Muscle of leg (tissue), 16 donors: ENCODE data around the gene AGR3. TPM values are rescaled to one million over a fixed set of nuclear protein-coding genes. Genes with fewer than 3 reads are reported as not detected.

ENCODE experiments used
- DNase-seq: peaks from one replicate; pipeline ENCODE4 v3.0.0; 2013
- H3K27ac ChIP-seq: one replicate; pipeline ENCODE4 v1.5.1; 2013; ENCODE audit warnings: mild to moderate bottlenecking, low read length, control low read depth
- H3K27me3 ChIP-seq: one replicate; pipeline ENCODE4 v1.6.1; 2013; ENCODE audit warnings: low read length; ENCODE audit not compliant: control insufficient read depth, insufficient read depth
- H3K36me3 ChIP-seq: one replicate; pipeline ENCODE4 v1.6.1; 2013; ENCODE audit warnings: low read length; ENCODE audit not compliant: control insufficient read depth, insufficient read depth
- H3K4me1 ChIP-seq: one replicate; pipeline ENCODE4 v1.6.1; 2013; ENCODE audit warnings: low read length; ENCODE audit not compliant: control insufficient read depth, insufficient read depth
- H3K4me3 ChIP-seq: one replicate; pipeline ENCODE4 v1.5.1; 2013; ENCODE audit warnings: low read length, control low read depth
- H3K9me3 ChIP-seq: replicated peaks from 2 replicates; pipeline ENCODE4 v1.6.1; 2013; ENCODE audit warnings: low read depth, low read length; ENCODE audit not compliant: control insufficient read depth
- WGBS: methylation state at CpG from one replicate; pipeline ENCODE4 v1.1.5; 2013; ENCODE audit warnings: missing lambda C conversion rate; ENCODE audit not compliant: insufficient coverage; 5-methylcytosine and 5-hydroxymethylcytosine counted together
- long read RNA-seq, 11 donors: transcript quantifications; one replicate each; lab custom pipeline, GENCODE V29; 2026
- polyA plus RNA-seq, 8 donors: library from polyadenylated mRNA; unstranded; fragments of 120-200 nt; gene quantifications; one replicate each; pipeline versions ENCODE4 v1.2.1 to v1.2.3, GENCODE V29; 2013; ENCODE audit warnings: inconsistent platforms in 1 of 8, low replicate concordance in 1 of 8; ENCODE audit not compliant: insufficient read length in 8 of 8, insufficient read depth in 1 of 8
- total RNA-seq: library from RNA; stranded (reverse); fragments of 120-200 nt; gene quantifications from one replicate; pipeline ENCODE4 v1.2.4, GENCODE V29; 2013

Gene AGR3
- total RNA-seq (not detected), polyA plus RNA-seq (1 to 10 TPM in 2 of 8 donors, under 1 TPM in 1, not detected in 5; 0.27 to 9.1 (median 1.1) TPM)
- long read RNA-seq, donor 1, result 0 reads
- long read RNA-seq, donor 2, result 0 reads
- long read RNA-seq, donor 3, result 0 reads
- long read RNA-seq, donor 4, result 0 reads
- long read RNA-seq, donor 5, result 0 reads
- long read RNA-seq, donor 6, result 0 reads
- long read RNA-seq, donor 7, result 0 reads
- long read RNA-seq, donor 8, result 0 reads
- long read RNA-seq, donor 9, result 0 reads
- long read RNA-seq, donor 10, result 0 reads
- long read RNA-seq, donor 11, result 0 reads

DNA sequence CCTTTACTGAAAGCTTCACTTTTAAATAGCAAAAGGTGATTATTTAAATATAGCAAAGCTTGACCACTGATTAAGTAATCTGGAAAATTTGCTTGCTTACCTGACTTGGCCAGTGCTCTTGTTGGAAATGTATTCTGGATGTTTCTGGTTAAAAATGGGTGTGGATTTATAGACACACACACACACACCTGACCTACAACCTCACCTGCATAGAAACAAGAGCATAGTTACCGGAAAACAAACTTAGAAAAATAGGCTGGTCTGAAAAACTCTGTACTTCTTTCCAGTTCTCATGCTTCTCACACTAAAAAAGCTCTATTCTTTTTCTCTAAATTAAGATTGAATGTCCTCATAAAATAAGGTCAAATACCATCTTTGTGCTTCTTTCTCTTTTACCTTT lies at the start of gene AGR3:
AGR3 (minus strand) TSS at position 140 of the 400 bp plus-strand sequence. CDS start 3,365 bp downstream, outside the sequence.
- Histone ChIP-seq H3K9me3 (no peaks in the 10 kb centered on the region), H3K4me1 (no peaks in the 10 kb centered on the region), H3K27me3 (no peaks in the 10 kb centered on the region), H3K36me3 (no peaks in the 10 kb centered on the region), H3K4me3 (no peak within 1 kb of the TSS), H3K27ac (no peak within 1 kb of the TSS)
- no peak for DNase-seq
- WGBS, result no CpG with 5 or more reads among the region's 1 CpG

DNA sequence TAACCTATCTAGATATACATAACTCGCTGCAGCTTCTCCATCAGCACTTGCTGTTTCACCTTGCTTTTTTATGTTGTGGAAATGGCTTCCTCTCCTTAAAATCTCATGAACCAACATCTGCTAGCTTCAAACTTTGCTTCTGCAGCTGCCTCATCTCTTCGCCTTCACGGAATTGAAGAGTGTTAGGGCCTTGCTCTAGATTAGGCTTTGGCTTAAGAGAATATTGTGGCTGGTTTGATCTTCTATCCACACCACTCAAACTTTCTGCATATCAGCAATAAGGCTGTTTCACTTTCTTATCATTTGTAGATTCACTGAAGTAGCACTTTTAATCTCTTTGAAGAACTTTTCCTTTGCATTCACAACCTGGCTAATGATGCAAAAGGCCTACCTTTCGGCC lies 49.2 kb upstream of the AGR3 start:
- DNase-seq, result no peak
- H3K36me3 ChIP-seq, result no peaks in the 10 kb centered on the region
- no peak overlapping the region for H3K4me3 ChIP-seq
- H3K27me3 ChIP-seq, result no peaks in the 10 kb centered on the region
- H3K27ac ChIP-seq, result no peak overlapping the region
- no CpG with 5 or more reads among the region's 4 CpGs for WGBS
- no peaks in the 10 kb centered on the region for H3K9me3 ChIP-seq
- H3K4me1 ChIP-seq, result no peaks in the 10 kb centered on the region

- H3K4me3 ChIP-seq, result no peak overlapping the region
- no CpG with 5 or more reads among the region's 1 CpG for WGBS
- no peaks in the 10 kb centered on the region for H3K36me3 ChIP-seq
- no peaks in the 10 kb centered on the region for H3K4me1 ChIP-seq
- no peaks in the 10 kb centered on the region for H3K27me3 ChIP-seq
- no peaks in the 10 kb centered on the region for H3K9me3 ChIP-seq
- peak; percentile 42 for DNase-seq
- no peak overlapping the region for H3K27ac ChIP-seq
Observed at GRCh38 chr7:16929146-16929762, 47.5 kb upstream of the AGR3 start.

DNA sequence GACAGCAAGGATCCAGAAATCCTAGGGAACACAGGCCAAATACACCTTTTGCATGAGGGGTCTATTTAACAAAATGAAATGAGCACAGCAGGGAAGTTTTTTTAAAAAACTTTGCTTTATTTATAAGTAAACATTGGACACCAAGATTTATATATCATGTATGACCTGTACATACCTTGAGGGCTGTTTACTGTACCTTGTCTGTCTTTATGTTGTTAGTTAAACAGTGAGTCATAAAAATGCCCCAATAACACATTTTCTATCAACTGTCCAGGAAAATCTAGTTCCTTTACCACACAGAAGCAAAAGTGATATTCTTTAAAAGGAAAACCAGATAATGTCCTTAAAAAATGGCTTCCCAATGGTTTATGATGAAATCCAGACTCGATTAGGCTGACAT lies 45.1 kb upstream of the AGR3 start:
- H3K4me1 ChIP-seq, result no peaks in the 10 kb centered on the region
- H3K27ac ChIP-seq, result no peak overlapping the region
- DNase-seq, result no peak
- H3K9me3 ChIP-seq, result no peaks in the 10 kb centered on the region
- no peaks in the 10 kb centered on the region for H3K36me3 ChIP-seq
- H3K27me3 ChIP-seq, result no peaks in the 10 kb centered on the region
- WGBS, result 75% methylated on average over 1 of the region's 1 CpG
- no peak overlapping the region for H3K4me3 ChIP-seq

GRCh38 chr7:16926283-16926682 lies 44.5 kb upstream of the AGR3 start:
- Histone ChIP-seq H3K27ac (no peak overlapping the region), H3K9me3 (no peaks in the 10 kb centered on the region), H3K36me3 (no peaks in the 10 kb centered on the region), H3K27me3 (no peaks in the 10 kb centered on the region), H3K4me1 (no peaks in the 10 kb centered on the region), H3K4me3 (no peak overlapping the region)
- DNase-seq, result peak; percentile 38
- no CpG with 5 or more reads among the region's 2 CpGs for WGBS

GRCh38 chr7:16925609-16926008 lies 43.8 kb upstream of the AGR3 start:
- no peaks in the 10 kb centered on the region for H3K27me3 ChIP-seq
- no peak overlapping the region for H3K27ac ChIP-seq
- no peak overlapping the region for H3K4me3 ChIP-seq
- DNase-seq, result no peak
- no peaks in the 10 kb centered on the region for H3K4me1 ChIP-seq
- no CpG with 5 or more reads among the region's 3 CpGs for WGBS
- H3K9me3 ChIP-seq, result no peaks in the 10 kb centered on the region
- H3K36me3 ChIP-seq, result no peaks in the 10 kb centered on the region

DNA sequence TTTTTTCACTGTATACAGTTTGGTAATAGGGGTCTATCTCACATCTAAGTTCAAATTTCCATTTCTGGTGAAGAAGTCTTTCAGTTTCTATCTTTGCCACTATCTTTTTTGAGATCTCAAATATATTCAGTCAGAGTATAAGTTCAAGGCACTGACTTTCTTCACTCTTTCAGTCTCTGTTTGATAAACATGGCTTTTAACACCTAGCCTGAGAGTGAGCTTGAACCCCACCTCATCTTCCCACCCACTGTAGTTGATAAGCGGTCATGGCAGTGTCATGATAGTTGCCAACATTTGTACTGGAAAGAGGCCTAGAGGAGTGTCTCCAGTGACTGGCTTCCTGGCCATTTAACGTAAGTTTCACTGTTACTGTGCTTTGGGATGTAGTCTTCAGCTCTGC lies 41.2 kb upstream of the AGR3 start:
- Histone ChIP-seq H3K27ac (no peak overlapping the region), H3K36me3 (no peaks in the 10 kb centered on the region), H3K9me3 (no peaks in the 10 kb centered on the region), H3K4me3 (no peak overlapping the region), H3K4me1 (no peaks in the 10 kb centered on the region), H3K27me3 (no peaks in the 10 kb centered on the region)
- no peak for DNase-seq
- WGBS, result no CpG with 5 or more reads among the region's 2 CpGs

DNA sequence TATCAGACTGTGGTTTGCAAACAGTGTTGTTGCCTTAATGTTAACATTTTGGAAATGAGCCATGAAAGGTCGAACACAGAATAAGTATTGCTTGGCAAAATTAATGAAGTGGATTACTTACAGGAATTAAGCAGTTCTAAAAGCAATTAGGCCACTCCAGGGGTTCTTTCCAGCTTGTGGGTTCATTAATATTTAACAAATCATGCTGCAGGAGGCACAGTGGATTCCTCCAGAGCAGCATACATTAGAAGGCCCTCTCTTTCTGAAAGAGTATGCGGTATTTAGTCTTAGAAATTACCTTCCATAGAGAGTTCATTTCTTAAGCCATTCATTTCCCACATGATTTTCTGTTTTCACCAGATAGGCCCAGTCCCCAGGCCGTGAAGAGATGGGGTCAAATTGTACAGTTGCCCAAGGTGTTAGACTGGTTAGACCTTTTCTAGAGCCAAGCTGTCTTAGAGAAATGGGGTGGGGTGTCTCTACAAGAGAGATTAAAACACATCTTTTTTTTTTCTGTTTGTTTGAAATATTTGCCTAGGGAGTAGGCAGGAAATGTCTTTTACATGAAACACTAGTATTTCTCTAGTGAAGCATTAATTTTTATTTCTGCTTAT lies 40.0 kb upstream of the AGR3 start:
- Histone ChIP-seq H3K27me3 (no peaks in the 10 kb centered on the region), H3K27ac (no peak overlapping the region), H3K36me3 (no peaks in the 10 kb centered on the region), H3K4me3 (no peak overlapping the region), H3K4me1 (no peaks in the 10 kb centered on the region), H3K9me3 (no peaks in the 10 kb centered on the region)
- 60% methylated on average over 1 of the region's 3 CpGs for WGBS
- no peak for DNase-seq

DNA sequence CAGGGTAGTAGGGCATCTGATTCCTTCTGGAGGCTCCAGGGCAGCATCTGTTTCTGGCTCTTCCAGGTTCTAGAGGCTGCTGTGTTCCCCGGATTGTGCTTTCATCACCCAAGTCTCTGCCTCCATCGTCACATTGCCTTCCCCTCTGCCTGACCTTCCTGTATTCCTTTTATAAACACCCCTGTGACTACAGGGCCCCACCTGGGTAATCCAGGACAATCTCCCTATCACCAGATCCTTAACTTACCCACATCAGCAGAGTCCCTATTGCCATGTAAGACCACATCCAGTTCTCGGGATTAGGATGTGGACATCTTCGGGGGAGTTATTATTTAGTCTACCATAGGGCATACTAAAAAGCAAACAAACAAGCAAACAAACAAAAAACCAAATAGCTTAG lies 39.4 kb upstream of the AGR3 start:
- no peak for DNase-seq
- H3K4me1 ChIP-seq, result no peaks in the 10 kb centered on the region
- H3K4me3 ChIP-seq, result no peak overlapping the region
- H3K9me3 ChIP-seq, result no peaks in the 10 kb centered on the region
- no peaks in the 10 kb centered on the region for H3K36me3 ChIP-seq
- H3K27ac ChIP-seq, result no peak overlapping the region
- 40% methylated on average over 2 of the region's 4 CpGs for WGBS
- H3K27me3 ChIP-seq, result no peaks in the 10 kb centered on the region

GRCh38 chr7:16919440-16919839 lies 37.7 kb upstream of the AGR3 start:
- no peaks in the 10 kb centered on the region for H3K4me1 ChIP-seq
- H3K36me3 ChIP-seq, result no peaks in the 10 kb centered on the region
- no peaks in the 10 kb centered on the region for H3K27me3 ChIP-seq
- H3K4me3 ChIP-seq, result no peak overlapping the region
- no peaks in the 10 kb centered on the region for H3K9me3 ChIP-seq
- no peak for DNase-seq
- H3K27ac ChIP-seq, result no peak overlapping the region
